Head of caudate nucleus (tissue), 42 donors: ENCODE data around the gene SV2B.

Source experiments
- DNase-seq, 42 donors: peaks; one replicate each; pipeline versions ENCODE4 v3.0.0 to v3.0.0-alpha.2; 2020 to 2021; ENCODE audit warnings: mixed read lengths in 7 of 42
- intact Hi-C: fragments of 100-400 bp; cut with DNase I; formaldehyde crosslinking; loops from one replicate; pipeline ENCODE4 v1.15.0; 2022

Gene SV2B

GRCh38 chr15:91282486-91282885, 182.4 kb downstream of the SV2B start:
- intact Hi-C loops: no loop called here

GRCh38 chr15:91283155-91283554, 183.1 kb downstream of the SV2B start:
- intact Hi-C loops: no loop called here

More at GRCh38 chr15:91282486-91282885, 182.4 kb downstream of the SV2B start:
- DNase-seq: no peak

GRCh38 chr15:91284758-91285466, 184.9 kb downstream of the SV2B start:
- intact Hi-C loops: no loop called here
- DNase-seq: no peak

More at GRCh38 chr15:91283155-91283554, 183.1 kb downstream of the SV2B start:
- no peak for DNase-seq

- no peak for DNase-seq
- intact Hi-C loops: no loop called here
Observed at GRCh38 chr15:91289324-91289723, 189.3 kb downstream of the SV2B start.

- no peak for DNase-seq
- intact Hi-C loops: no loop called here
Observed at GRCh38 chr15:91290553-91290952, 190.5 kb downstream of the SV2B start.

- intact Hi-C loops: no loop called here
- peak in 16 of 42 donors; percentile 8 to 50 (median 22) for DNase-seq
Observed at GRCh38 chr15:91291673-91292072, 191.6 kb downstream of the SV2B start.

- intact Hi-C loops: no loop called here
- DNase-seq: no peak
Observed at GRCh38 chr15:91294344-91294743, 194.3 kb downstream of the SV2B start.

GRCh38 chr15:91294795-91295194, 194.7 kb downstream of the SV2B start:
- intact Hi-C loops: no loop called here
- DNase-seq: no peak

GRCh38 chr15:91298101-91298500, 198.0 kb downstream of the SV2B start:
- intact Hi-C loops: no loop called here
- no peak for DNase-seq

GRCh38 chr15:91302588-91303439, 202.8 kb downstream of the SV2B start:
- DNase-seq: peak in 41 of 42 donors; percentile 6 to 79 (median 45)
- intact Hi-C loops: loop anchor here (2.0 to 10.0 kb wide), 3 partner anchors 220 to 774 kb away; partner anchors contain the start of gene SLCO3A1

GRCh38 chr15:91304210-91304609, 204.2 kb downstream of the SV2B start:
- DNase-seq: no peak
- intact Hi-C loops: loop anchor here (5.0 to 10.0 kb wide), 2 partner anchors 551 to 773 kb away; partner anchors contain the start of gene SLCO3A1

- no peak for DNase-seq
- intact Hi-C loops: loop anchor here (5.0 to 10.0 kb wide), 2 partner anchors 550 to 773 kb away; partner anchors contain the start of gene SLCO3A1
Observed at GRCh38 chr15:91304786-91305185, 204.7 kb downstream of the SV2B start.

- intact Hi-C loops: loop anchor here (10.0 kb wide), 1 partner anchor 549 kb away; the partner anchor contains the start of gene SLCO3A1
- DNase-seq: no peak
Observed at GRCh38 chr15:91306144-91306543, 206.1 kb downstream of the SV2B start.

GRCh38 chr15:91307601-91308000, 207.5 kb downstream of the SV2B start:
- intact Hi-C loops: loop anchor here (10.0 kb wide), 1 partner anchor 547 kb away; the partner anchor contains the start of gene SLCO3A1
- DNase-seq: no peak

GRCh38 chr15:91308199-91308598, 208.1 kb downstream of the SV2B start:
- intact Hi-C loops: loop anchor here (10.0 kb wide), 1 partner anchor 547 kb away; the partner anchor contains the start of gene SLCO3A1

GRCh38 chr15:91308855-91309254, 208.8 kb downstream of the SV2B start:
- intact Hi-C loops: loop anchor here (10.0 kb wide), 1 partner anchor 546 kb away; the partner anchor contains the start of gene SLCO3A1
- DNase-seq: no peak

More at GRCh38 chr15:91308199-91308598, 208.1 kb downstream of the SV2B start:
- DNase-seq: no peak

GRCh38 chr15:91311986-91312385, 211.9 kb downstream of the SV2B start:
- DNase-seq: no peak
- intact Hi-C loops: no loop called here

- no peak for DNase-seq
- intact Hi-C loops: no loop called here
Observed at GRCh38 chr15:91316126-91316525, 216.1 kb downstream of the SV2B start.

GRCh38 chr15:91318516-91318915, 218.5 kb downstream of the SV2B start:
- intact Hi-C loops: no loop called here

GRCh38 chr15:91318931-91319330, 218.9 kb downstream of the SV2B start:
- intact Hi-C loops: no loop called here
- no peak for DNase-seq

More at GRCh38 chr15:91318516-91318915, 218.5 kb downstream of the SV2B start:
- no peak for DNase-seq
